ENCODE data around the gene PCDHGB7. TPM values are rescaled to one million over a fixed set of nuclear protein-coding genes. Genes with fewer than 3 reads are reported as not detected.
"Not testable (repeated sequence)": the region's sequence is repeated elsewhere in the genome, so short reads cannot be mapped to it uniquely, and the experiment has no call there.

The PCDHGB7 gene
- total and polyA plus RNA-seq, 9 donors = 4.2 to 10.5 (median 8.9) TPM

DNA sequence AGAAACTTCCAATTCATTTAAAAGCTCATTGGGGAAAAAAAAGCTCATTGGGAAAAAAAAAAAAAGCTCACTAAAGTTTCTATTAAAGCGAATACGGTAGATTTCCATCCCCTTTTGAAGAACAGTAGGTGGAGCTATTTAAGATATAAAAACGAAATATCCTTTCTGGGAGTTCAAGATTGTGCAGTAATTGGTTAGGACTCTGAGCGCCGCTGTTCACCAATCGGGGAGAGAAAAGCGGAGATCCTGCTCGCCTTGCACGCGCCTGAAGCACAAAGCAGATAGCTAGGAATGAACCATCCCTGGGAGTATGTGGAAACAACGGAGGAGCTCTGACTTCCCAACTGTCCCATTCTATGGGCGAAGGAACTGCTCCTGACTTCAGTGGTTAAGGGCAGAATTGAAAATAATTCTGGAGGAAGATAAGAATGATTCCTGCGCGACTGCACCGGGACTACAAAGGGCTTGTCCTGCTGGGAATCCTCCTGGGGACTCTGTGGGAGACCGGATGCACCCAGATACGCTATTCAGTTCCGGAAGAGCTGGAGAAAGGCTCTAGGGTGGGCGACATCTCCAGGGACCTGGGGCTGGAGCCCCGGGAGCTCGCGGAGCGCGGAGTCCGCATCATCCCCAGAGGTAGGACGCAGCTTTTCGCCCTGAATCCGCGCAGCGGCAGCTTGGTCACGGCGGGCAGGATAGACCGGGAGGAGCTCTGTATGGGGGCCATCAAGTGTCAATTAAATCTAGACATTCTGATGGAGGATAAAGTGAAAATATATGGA is 13.0 kb downstream of the PCDHGB7 start, which contains the start of gene PCDHGA12:
Gene PCDHGA12 (plus strand): TSS at position 176 of the 782 bp plus-strand sequence. CDS start 253 bp downstream, at position 429.
- Histone ChIP-seq H3K9me3 (replicated peaks; ENCODE audit: control insufficient read depth, low read depth, low read length) (peaks cover 71% of the 10 kb centered on the region), H3K36me3 (ENCODE audit: control insufficient read depth, insufficient read depth, low read length) (no peaks in the 10 kb centered on the region), H3K27ac (ENCODE audit: low read length) (no peak within 1 kb of the TSS), H3K27me3 (ENCODE audit: control insufficient read depth, insufficient read depth, low read length) (peaks cover 13% of the 10 kb centered on the region), H3K4me3 (ENCODE audit: low read length) (peak within 1 kb of the TSS; percentile 9), H3K4me1 (ENCODE audit: control insufficient read depth, insufficient read depth, low read length) (no peaks in the 10 kb centered on the region)
- peak; percentile 62 for DNase-seq
- WGBS (ENCODE audit: insufficient coverage) = 11% methylated on average over 30 of the region's 33 CpGs

- peaks cover 69% of the 10 kb centered on the region for H3K9me3 ChIP-seq (replicated peaks; ENCODE audit: control insufficient read depth, low read depth, low read length)
- no peak for DNase-seq
- no peak overlapping the region for H3K4me3 ChIP-seq (ENCODE audit: low read length)
- H3K36me3 ChIP-seq (ENCODE audit: control insufficient read depth, insufficient read depth, low read length) = no peaks in the 10 kb centered on the region
- no peak overlapping the region for H3K27ac ChIP-seq (ENCODE audit: low read length)
- no peaks in the 10 kb centered on the region for H3K4me1 ChIP-seq (ENCODE audit: control insufficient read depth, insufficient read depth, low read length)
- peaks cover 10% of the 10 kb centered on the region for H3K27me3 ChIP-seq (ENCODE audit: control insufficient read depth, insufficient read depth, low read length)
- 14% methylated on average over 37 of the region's 37 CpGs for WGBS (ENCODE audit: insufficient coverage)
Observed at GRCh38 chr5:141431286-141431685, 13.8 kb downstream of the PCDHGB7 start.

DNA sequence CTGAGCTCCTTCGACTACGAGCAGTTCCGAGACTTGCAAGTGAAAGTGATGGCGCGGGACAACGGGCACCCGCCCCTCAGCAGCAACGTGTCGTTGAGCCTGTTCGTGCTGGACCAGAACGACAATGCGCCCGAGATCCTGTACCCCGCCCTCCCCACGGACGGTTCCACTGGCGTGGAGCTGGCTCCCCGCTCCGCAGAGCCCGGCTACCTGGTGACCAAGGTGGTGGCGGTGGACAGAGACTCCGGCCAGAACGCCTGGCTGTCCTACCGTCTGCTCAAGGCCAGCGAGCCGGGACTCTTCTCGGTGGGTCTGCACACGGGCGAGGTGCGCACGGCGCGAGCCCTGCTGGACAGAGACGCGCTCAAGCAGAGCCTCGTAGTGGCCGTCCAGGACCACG is 14.8 kb downstream of the PCDHGB7 start:
- not testable (repeated sequence) for H3K27ac ChIP-seq (ENCODE audit: low read length); H3K27me3 ChIP-seq (ENCODE audit: control insufficient read depth, insufficient read depth, low read length); H3K4me3 ChIP-seq (ENCODE audit: low read length); H3K4me1 ChIP-seq (ENCODE audit: control insufficient read depth, insufficient read depth, low read length); H3K36me3 ChIP-seq (ENCODE audit: control insufficient read depth, insufficient read depth, low read length); DNase-seq
- peaks cover 62% of the 10 kb centered on the region for H3K9me3 ChIP-seq (replicated peaks; ENCODE audit: control insufficient read depth, low read depth, low read length)
- WGBS (ENCODE audit: insufficient coverage) = 30% methylated on average over 20 of the region's 38 CpGs

GRCh38 chr5:141432726-141433125 is 15.2 kb downstream of the PCDHGB7 start:
- H3K27ac ChIP-seq (ENCODE audit: low read length); H3K27me3 ChIP-seq (ENCODE audit: control insufficient read depth, insufficient read depth, low read length); H3K4me1 ChIP-seq (ENCODE audit: control insufficient read depth, insufficient read depth, low read length); DNase-seq; H3K4me3 ChIP-seq (ENCODE audit: low read length); H3K36me3 ChIP-seq (ENCODE audit: control insufficient read depth, insufficient read depth, low read length): not testable (repeated sequence)
- 25% methylated on average over 27 of the region's 29 CpGs for WGBS (ENCODE audit: insufficient coverage)
- peaks cover 60% of the 10 kb centered on the region for H3K9me3 ChIP-seq (replicated peaks; ENCODE audit: control insufficient read depth, low read depth, low read length)

GRCh38 chr5:141434006-141434405 is 16.5 kb downstream of the PCDHGB7 start:
- WGBS (ENCODE audit: insufficient coverage) = no CpG with 5 or more reads among the region's 2 CpGs
- H3K36me3 ChIP-seq (ENCODE audit: control insufficient read depth, insufficient read depth, low read length) = no peaks in the 10 kb centered on the region
- no peak overlapping the region for H3K27ac ChIP-seq (ENCODE audit: low read length)
- H3K9me3 ChIP-seq (replicated peaks; ENCODE audit: control insufficient read depth, low read depth, low read length) = peaks cover 53% of the 10 kb centered on the region
- H3K4me1 ChIP-seq (ENCODE audit: control insufficient read depth, insufficient read depth, low read length) = no peaks in the 10 kb centered on the region
- H3K4me3 ChIP-seq (ENCODE audit: low read length) = no peak overlapping the region
- peaks cover 6% of the 10 kb centered on the region for H3K27me3 ChIP-seq (ENCODE audit: control insufficient read depth, insufficient read depth, low read length)
- no peak for DNase-seq

GRCh38 chr5:141437221-141437620 is 19.7 kb downstream of the PCDHGB7 start:
- Histone ChIP-seq H3K4me3 (ENCODE audit: low read length) (no peak overlapping the region), H3K4me1 (ENCODE audit: control insufficient read depth, insufficient read depth, low read length) (no peaks in the 10 kb centered on the region), H3K9me3 (replicated peaks; ENCODE audit: control insufficient read depth, low read depth, low read length) (peaks cover 59% of the 10 kb centered on the region), H3K27ac (ENCODE audit: low read length) (no peak overlapping the region), H3K27me3 (ENCODE audit: control insufficient read depth, insufficient read depth, low read length) (no peaks in the 10 kb centered on the region), H3K36me3 (ENCODE audit: control insufficient read depth, insufficient read depth, low read length) (no peaks in the 10 kb centered on the region)
- WGBS (ENCODE audit: insufficient coverage) = no CpG with 5 or more reads among the region's 2 CpGs
- DNase-seq = no peak

- H3K4me1 ChIP-seq (ENCODE audit: control insufficient read depth, insufficient read depth, low read length) = no peaks in the 10 kb centered on the region
- DNase-seq = no peak
- no peaks in the 10 kb centered on the region for H3K36me3 ChIP-seq (ENCODE audit: control insufficient read depth, insufficient read depth, low read length)
- no peak overlapping the region for H3K27ac ChIP-seq (ENCODE audit: low read length)
- H3K27me3 ChIP-seq (ENCODE audit: control insufficient read depth, insufficient read depth, low read length) = no peaks in the 10 kb centered on the region
- H3K9me3 ChIP-seq (replicated peaks; ENCODE audit: control insufficient read depth, low read depth, low read length) = peaks cover 53% of the 10 kb centered on the region
- 55% methylated on average over 9 of the region's 10 CpGs for WGBS (ENCODE audit: insufficient coverage)
- no peak overlapping the region for H3K4me3 ChIP-seq (ENCODE audit: low read length)
Observed at GRCh38 chr5:141439411-141440141, 22.1 kb downstream of the PCDHGB7 start.

- H3K9me3 ChIP-seq (replicated peaks; ENCODE audit: control insufficient read depth, low read depth, low read length) = peaks cover 58% of the 10 kb centered on the region
- H3K4me3 ChIP-seq (ENCODE audit: low read length) = no peak overlapping the region
- no peak overlapping the region for H3K27ac ChIP-seq (ENCODE audit: low read length)
- no peaks in the 10 kb centered on the region for H3K4me1 ChIP-seq (ENCODE audit: control insufficient read depth, insufficient read depth, low read length)
- 93% methylated on average over 2 of the region's 9 CpGs for WGBS (ENCODE audit: insufficient coverage)
- no peaks in the 10 kb centered on the region for H3K36me3 ChIP-seq (ENCODE audit: control insufficient read depth, insufficient read depth, low read length)
- no peaks in the 10 kb centered on the region for H3K27me3 ChIP-seq (ENCODE audit: control insufficient read depth, insufficient read depth, low read length)
- DNase-seq = no peak
Observed at GRCh38 chr5:141440341-141440740, 22.9 kb downstream of the PCDHGB7 start.

DNA sequence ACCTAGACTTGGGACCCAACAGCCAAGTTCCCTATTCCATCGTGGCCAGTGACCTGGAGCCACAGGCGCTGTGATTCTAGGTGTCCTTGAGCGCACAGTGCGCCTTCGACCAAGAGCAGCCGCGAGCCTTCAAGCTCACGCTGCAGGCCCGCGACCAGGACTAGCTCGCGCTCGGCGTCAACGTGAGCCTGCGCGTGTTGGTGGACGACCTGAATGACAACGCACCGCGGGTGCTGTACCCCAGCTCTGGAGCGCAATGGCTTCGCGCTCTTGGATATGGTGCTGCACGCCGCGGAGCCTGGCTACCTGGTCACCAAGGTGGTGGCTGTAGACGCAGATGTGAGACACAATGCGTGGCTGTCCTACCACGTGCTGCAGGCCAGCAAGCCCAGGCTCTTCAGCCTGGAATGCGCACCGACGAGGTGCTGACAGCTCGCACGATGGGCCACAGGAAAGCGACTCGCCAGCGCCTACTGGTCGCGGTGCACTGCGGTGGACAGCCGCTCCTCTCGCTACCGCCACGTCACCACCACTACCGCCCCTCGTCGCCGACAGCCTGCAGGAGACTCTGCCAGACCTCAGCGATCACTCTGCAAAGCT is 24.2 kb downstream of the PCDHGB7 start:
- 46% methylated on average over 42 of the region's 50 CpGs for WGBS (ENCODE audit: insufficient coverage)
- Histone ChIP-seq H3K27ac (ENCODE audit: low read length) (no peak overlapping the region), H3K36me3 (ENCODE audit: control insufficient read depth, insufficient read depth, low read length) (no peaks in the 10 kb centered on the region), H3K4me3 (ENCODE audit: low read length) (no peak overlapping the region), H3K9me3 (replicated peaks; ENCODE audit: control insufficient read depth, low read depth, low read length) (peaks cover 56% of the 10 kb centered on the region), H3K27me3 (ENCODE audit: control insufficient read depth, insufficient read depth, low read length) (no peaks in the 10 kb centered on the region), H3K4me1 (ENCODE audit: control insufficient read depth, insufficient read depth, low read length) (no peaks in the 10 kb centered on the region)
- no peak for DNase-seq

DNA sequence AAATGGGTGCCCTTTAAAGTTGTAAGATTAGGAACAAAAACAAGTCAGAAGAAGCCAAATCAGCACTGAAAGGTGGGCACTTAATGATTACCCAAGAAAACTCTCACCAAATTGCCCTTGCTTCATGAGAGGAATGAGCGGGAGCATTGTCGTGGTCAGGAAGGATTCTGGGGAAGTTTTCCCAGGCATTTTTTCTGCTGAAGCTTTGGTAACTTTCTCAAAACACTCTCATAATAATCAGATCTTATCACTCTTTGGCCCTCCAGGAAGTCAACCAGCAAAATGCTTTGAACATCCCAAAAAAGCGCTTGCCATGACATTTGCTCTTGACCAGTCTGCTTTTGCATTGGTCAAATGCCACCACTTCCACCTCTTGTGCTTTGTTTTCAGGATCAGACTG is 47.9 kb downstream of the PCDHGB7 start:
- H3K27ac ChIP-seq (ENCODE audit: low read length) = no peak overlapping the region
- H3K4me3 ChIP-seq (ENCODE audit: low read length) = no peak overlapping the region
- H3K9me3 ChIP-seq (replicated peaks; ENCODE audit: control insufficient read depth, low read depth, low read length) = peaks cover 3% of the 10 kb centered on the region
- H3K4me1 ChIP-seq (ENCODE audit: control insufficient read depth, insufficient read depth, low read length) = no peaks in the 10 kb centered on the region
- DNase-seq = no peak
- no peaks in the 10 kb centered on the region for H3K27me3 ChIP-seq (ENCODE audit: control insufficient read depth, insufficient read depth, low read length)
- 100% methylated on average over 1 of the region's 3 CpGs for WGBS (ENCODE audit: insufficient coverage)
- H3K36me3 ChIP-seq (ENCODE audit: control insufficient read depth, insufficient read depth, low read length) = no peaks in the 10 kb centered on the region

Measured in muscle of leg (tissue), 11 donors.